Duodenal mucosa (tissue), 2 donors: ENCODE results near the gene GIMAP7.
A peak's percentile ranks its signal among the peaks of the same experiment; 100 is the strongest.

ENCODE experiments used
- H3K27ac ChIP-seq: one replicate; pipeline ENCODE4 v1.7.0; 2013; ENCODE audit warnings: low read depth, low read length
- H3K27me3 ChIP-seq, 2 donors: one replicate each; pipeline ENCODE4 v1.7.0; 2013; ENCODE audit warnings: low read length in 2 of 2, control low read depth in 1 of 2; ENCODE audit not compliant: insufficient read depth in 2 of 2, control insufficient read depth in 1 of 2
- H3K36me3 ChIP-seq, 2 donors: one replicate each; pipeline ENCODE4 v1.7.0; 2013; ENCODE audit warnings: low read length in 2 of 2, control low read depth in 1 of 2; ENCODE audit not compliant: insufficient read depth in 2 of 2, control insufficient read depth in 1 of 2
- H3K4me1 ChIP-seq, 2 donors: one replicate each; pipeline ENCODE4 v1.7.0; 2013; ENCODE audit warnings: low read length in 2 of 2, control low read depth in 1 of 2; ENCODE audit not compliant: insufficient read depth in 2 of 2, control insufficient read depth in 1 of 2
- H3K4me3 ChIP-seq, 2 donors: one replicate each; pipeline ENCODE4 v1.7.0; 2013; ENCODE audit warnings: low read length in 2 of 2, low read depth in 1 of 2
- H3K9ac ChIP-seq, 2 donors: one replicate each; pipeline ENCODE4 v1.7.0; 2013; ENCODE audit warnings: low read length in 2 of 2, low read depth in 1 of 2
- H3K9me3 ChIP-seq, 2 donors: one replicate each; pipeline ENCODE4 v1.7.0; 2013; ENCODE audit warnings: low read length in 2 of 2, control low read depth in 1 of 2; ENCODE audit not compliant: control insufficient read depth in 1 of 2

GIMAP7 gene

GRCh38 chr7:150567871-150568301 is 53.2 kb downstream of the GIMAP7 start:
- peak overlapping the region; percentile 52 to 56 for H3K9ac ChIP-seq
- peaks cover 0 to under 1% of the 10 kb centered on the region in 2 donors for H3K9me3 ChIP-seq
- peak overlapping the region; percentile 23 for H3K27ac ChIP-seq
- peak overlapping the region; percentile 51 to 75 for H3K4me3 ChIP-seq
- peaks cover 0 to 18% of the 10 kb centered on the region in 2 donors for H3K36me3 ChIP-seq
- H3K27me3 ChIP-seq: no peaks in the 10 kb centered on the region
- no peaks in the 10 kb centered on the region for H3K4me1 ChIP-seq

- Histone ChIP-seq H3K4me3 (peak overlapping the region; percentile 51 to 75), H3K27ac (no peak overlapping the region), H3K27me3 (no peaks in the 10 kb centered on the region), H3K9me3 (peaks cover 0 to 3% of the 10 kb centered on the region in 2 donors), H3K9ac (peak overlapping the region; percentile 45 to 56), H3K36me3 (peaks cover 0 to 20% of the 10 kb centered on the region in 2 donors), H3K4me1 (no peaks in the 10 kb centered on the region)
Measured at GRCh38 chr7:150568714-150569113, 54.0 kb downstream of the GIMAP7 start.

GRCh38 chr7:150569245-150569955 is 54.7 kb downstream of the GIMAP7 start:
- H3K27ac ChIP-seq: no peak overlapping the region
- peaks cover 0 to 20% of the 10 kb centered on the region in 2 donors for H3K36me3 ChIP-seq
- peak overlapping the region; percentile 45 to 56 for H3K9ac ChIP-seq
- H3K4me3 ChIP-seq: peak overlapping the region; percentile 51 to 75
- no peaks in the 10 kb centered on the region for H3K27me3 ChIP-seq
- H3K4me1 ChIP-seq: no peaks in the 10 kb centered on the region
- H3K9me3 ChIP-seq: peaks cover 0 to 3% of the 10 kb centered on the region in 2 donors
